ENCODE results near the gene KLF12.

The KLF12 gene

GRCh38 chr13:74134777-74135325, 647 bp upstream of the KLF12 start:
- DNase-seq: peak; percentile 38

DNA sequence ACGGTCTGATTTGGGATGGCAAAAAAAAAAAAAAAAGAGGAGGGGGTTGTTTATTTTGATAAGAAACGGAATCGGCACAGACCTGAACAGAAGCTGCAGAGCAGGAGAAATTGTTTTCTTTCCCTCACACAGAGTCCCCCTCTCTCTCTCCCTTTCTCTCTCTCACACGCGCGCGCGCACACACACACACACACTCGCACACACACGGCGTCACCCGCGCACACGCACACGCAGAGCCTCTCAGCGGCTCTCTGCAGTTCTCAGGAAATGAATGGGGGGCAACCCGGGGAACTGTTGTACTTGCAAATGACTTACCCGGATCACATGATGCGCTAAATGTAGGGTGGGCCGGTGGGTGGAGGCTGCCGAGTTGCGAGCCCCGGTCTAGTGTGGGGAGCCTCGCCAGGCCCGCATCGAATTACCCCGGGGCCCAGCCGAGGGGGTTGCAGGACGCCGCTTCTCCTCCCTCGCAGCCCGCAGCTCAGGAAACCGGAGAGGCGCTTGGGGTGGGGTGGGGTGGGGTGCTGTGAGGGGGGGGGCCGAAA, 475 bp downstream of the KLF12 start:
- DNase-seq: peak; percentile 55

DNA sequence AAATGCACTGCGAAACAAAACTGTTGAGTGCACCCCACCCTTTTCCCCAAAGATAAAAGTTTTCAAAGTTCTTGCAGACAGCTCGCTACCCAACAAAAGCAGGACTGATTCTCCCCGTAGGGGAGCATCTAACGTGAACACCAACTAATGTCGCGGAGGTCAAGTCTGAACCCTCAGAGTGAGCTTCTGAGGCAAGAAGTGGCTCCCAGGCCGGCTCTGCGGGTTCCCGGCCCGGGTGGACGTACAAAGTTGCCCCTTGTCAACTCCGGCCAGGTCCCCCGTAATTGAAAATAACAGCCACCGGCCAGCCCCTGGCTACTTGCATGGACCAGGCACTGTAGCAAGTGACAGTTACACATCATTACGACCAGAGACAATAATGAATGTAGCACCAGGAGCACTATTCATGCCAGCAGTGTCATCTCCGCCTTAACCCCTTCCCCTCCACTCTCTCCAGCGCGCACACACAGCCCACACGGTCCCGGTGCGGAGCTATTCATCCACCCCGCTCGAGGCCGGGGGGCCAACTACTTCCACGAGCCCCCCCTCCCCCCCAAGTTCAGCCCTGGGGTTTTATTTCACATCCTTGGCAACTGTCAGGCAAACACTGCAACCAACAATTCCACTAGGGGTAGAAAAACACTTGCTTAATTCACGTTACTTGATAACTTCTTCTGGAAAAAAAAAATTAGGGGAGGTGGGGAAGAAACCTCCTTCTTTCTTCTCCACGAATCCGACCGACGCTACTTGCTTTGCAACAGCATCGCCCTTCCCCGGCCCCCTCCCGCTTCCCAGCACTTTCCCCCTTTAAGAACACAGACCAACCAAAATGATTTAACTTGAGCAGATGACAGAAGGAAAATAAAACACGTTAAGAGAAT, 1.2 kb downstream of the KLF12 start:
- no peak for DNase-seq

DNA sequence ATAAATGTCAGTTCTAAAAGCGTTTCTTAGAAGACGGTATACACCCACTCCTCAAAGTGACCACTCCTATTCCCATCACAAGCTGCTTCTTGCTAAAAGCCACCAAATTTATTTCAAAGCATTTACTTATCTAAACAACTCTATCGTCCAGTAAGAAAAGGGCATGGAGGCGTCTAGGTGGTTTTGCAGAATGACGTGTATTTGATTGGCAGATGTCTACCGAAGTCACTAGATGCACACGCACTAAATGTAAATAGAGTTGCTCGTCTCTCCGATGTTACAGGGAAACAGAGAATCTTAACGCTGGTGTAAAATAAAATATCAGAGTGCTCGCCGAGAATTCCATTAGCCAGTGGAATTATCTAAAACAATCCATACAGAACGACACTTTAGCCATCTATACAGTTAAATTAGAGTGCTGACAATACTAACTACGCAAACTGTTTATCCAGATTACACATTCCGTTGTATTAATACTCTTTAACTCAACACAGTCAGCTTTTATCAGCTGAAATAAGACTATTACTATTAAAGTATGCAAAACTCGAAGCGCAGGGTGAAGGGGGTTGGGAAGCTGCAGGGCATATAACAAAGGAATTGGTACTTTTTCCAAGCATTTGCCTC, 1.9 kb downstream of the KLF12 start:
- DNase-seq: no peak

GRCh38 chr13:74131227-74131626, 3.0 kb downstream of the KLF12 start:
- DNase-seq: no peak

DNA sequence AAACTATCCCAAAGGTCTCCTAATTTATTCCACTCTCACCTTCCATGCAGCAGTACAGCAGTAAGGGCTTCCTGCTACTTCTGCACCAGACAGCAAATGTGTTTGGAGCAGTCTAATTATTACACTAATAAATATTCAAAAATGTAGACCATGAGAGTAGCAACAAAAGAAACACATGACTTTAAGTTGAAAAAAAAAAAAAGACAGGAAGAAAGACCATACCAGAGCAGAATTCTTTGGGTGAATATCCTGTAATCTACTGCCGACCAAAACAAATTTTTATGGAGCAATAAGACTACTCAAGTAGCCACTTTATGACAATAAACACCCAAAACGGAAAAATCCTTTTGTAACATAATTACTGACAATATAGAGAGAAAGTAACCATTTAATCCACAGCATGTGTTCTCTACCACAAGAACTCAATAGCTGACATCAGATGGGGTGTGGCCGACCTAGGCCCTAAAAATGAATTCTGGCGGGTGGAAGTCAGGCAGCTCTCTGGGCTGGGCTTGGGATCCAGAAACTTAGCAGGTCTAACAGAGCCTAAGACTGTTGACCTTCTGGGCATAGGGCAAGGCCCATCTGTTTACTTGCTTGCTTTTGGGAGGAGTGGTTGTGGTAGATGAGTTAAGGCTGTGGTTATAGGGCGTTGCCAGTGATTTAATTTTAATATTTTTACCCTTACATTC, 4.6 kb downstream of the KLF12 start:
- DNase-seq: no peak

DNA sequence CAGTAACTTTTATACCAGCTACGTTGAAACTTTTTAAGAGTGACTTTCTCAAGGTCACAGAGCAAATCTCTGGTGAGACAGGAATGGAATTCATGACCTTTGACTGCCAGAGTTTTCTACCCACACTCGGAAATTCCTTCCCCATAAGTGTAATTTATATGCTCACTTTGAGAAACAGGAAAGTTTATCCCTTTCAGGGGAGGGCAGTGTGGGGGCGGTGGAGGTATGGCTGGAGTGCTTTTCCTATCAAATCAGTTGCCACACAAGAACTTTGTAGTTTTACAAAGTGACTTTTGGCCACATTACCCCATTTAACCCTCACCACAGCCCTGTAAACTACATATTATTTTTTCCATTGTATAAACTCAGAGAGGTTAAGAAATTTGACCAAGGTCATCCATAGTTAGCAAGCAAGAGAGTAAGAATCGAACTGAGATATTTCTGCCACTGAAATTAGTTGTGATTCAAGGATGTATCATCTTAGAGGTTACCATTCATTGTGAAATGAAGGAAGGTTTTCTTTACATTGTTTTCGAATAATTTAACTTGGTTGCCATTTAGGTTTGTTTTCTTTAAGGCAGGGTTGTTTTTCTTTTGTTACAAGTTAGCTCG, 5.9 kb downstream of the KLF12 start:
- DNase-seq: no peak

GRCh38 chr13:74118328-74118727, 15.9 kb downstream of the KLF12 start:
- no peak for DNase-seq

GRCh38 chr13:74117207-74117705, 16.9 kb downstream of the KLF12 start:
- no peak for DNase-seq

GRCh38 chr13:74115133-74115532, 19.1 kb downstream of the KLF12 start:
- DNase-seq: no peak

GRCh38 chr13:74114641-74115040, 19.6 kb downstream of the KLF12 start:
- no peak for DNase-seq

GRCh38 chr13:74114202-74114601, 20.0 kb downstream of the KLF12 start:
- no peak for DNase-seq

DNA sequence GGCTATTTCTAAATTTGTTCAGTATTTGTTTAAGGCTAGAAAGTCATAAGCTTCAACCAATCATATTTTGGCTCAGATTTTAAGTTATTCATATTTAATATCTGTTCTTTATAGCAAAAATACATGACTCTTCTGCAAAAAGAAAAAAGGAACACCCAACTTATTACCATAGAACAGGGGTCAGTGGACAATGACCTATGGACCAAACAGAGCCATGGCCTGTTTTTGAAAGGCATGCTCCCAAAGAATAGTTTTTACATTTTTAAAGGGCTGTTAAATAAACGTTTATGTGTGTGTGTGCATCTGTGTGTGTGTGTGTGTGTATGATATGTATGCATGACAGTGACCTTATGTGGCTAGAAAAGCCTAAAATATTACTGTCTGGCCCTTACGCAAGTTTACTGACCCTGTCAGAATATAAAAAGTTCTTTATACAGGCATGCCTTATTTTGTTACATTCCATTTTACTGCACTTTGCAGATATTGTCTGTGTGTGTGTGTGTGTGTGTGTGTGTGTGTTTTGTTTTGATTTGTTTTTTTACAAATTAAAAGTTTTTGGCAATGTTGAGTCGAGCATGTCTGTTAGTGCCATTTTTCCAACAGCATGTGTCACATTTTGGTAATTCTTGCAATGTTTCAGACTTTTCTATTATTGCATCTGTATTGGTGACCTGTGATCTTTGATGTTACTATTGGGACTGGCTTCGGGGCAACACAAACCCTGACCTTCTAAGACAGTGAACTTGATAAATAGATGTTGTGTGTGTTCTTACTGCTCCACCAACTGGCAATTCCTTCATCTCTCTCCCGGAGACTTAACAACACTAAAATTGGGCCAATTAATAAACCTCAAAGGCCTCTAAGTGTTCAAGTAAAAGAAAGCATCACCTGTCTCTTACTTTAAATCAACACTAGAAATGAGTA, 22.0 kb downstream of the KLF12 start:
- DNase-seq: no peak

- DNase-seq: no peak
Observed at GRCh38 chr13:74111399-74111798, 22.8 kb downstream of the KLF12 start.

DNA sequence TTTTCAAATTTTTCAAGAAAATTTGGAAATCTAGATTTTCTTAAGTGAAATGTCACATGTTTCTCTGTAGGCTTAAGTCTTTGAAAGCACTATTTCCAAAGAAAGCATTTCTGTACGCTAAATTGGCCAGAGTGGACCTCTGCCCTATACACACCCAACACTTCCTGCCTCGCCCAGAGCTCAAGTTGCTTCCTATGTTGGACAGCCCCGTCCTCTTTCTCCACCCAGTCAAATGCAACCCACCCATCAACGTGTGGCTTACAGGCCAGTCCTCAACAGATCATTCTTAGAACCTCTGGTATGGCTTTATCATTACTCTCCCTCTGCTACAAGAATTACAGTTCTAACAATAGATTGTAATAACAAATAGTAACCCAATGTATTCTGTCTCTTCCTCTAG, 24.2 kb downstream of the KLF12 start:
- DNase-seq: no peak

- DNase-seq: no peak
Observed at GRCh38 chr13:74107598-74107997, 26.6 kb downstream of the KLF12 start.

- no peak for DNase-seq
Observed at GRCh38 chr13:74105871-74106270, 28.3 kb downstream of the KLF12 start.

- DNase-seq: no peak
Observed at GRCh38 chr13:74104661-74105275, 29.4 kb downstream of the KLF12 start.

DNA sequence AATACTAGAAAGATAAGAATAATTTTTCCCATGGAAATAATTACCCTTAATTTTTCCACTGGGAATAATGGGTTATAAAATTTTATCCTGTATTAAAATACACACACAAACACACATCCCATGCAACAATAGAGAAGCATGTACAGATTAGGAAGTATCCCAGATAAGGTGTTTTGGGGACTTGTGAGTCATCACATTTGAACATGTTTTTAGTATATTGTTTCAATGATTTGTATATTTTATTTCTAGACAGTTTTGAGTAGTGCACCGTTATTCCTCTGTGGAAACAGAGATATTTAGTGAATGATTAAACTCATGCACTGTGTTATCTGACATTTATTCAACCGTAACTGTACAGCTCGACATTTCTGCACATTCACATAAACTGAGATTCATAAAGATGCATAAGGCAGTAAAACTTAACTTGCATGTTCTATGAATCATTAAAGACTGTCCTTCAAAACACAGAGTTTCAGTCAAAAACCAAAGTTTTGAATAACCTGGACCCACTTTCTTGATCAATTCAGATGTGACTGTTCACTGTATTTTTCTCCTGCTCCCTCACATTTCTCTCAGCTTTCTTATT, 30.1 kb downstream of the KLF12 start:
- no peak for DNase-seq

GRCh38 chr13:74103196-74103595, 31.0 kb downstream of the KLF12 start:
- DNase-seq: no peak

- no peak for DNase-seq
Observed at GRCh38 chr13:74102691-74103090, 31.5 kb downstream of the KLF12 start.

Data from 8988T (cell line).